AG10803 (cell line): Measurements from ENCODE around the gene HEXIM2.

Source experiments
- DNase-seq: peaks from one replicate; pipeline ENCODE4 v3.0.0; 2010; ENCODE audit warnings: low read depth
- H3K4me3 ChIP-seq: 2 replicates; pipeline ENCODE4 v1.5.1; 2011; ENCODE audit warnings: mild to moderate bottlenecking, low read length, control low read depth
- TF ChIP-seq, protein P1 (sequence below): conservative IDR thresholded peaks from 2 replicates; pipeline ENCODE4 v1.5.1; 2011; ENCODE audit warnings: mild to moderate bottlenecking, low read length, control low read depth, inconsistent platforms

Gene HEXIM2

DNA sequence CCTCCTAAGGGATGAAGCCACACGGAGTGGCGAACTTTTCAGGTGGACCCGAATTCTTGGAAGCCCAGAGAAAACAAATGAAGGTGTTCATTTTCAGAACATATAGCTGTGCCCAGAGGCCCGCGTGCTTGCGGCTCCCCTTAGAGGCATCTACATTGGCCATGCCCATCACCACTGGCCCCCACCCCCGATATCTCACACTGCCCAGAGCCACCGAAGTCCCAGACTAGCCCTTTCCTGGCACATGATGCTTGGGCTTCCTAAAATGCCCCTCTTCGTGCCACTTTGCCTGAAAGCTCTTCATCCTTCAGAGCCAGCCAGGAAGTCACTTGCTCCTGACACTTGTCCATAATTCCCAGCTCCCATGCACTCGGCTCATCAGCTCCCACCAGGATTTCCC, 15.5 kb upstream of the HEXIM2 start:
- TF ChIP-seq, protein P1, sequence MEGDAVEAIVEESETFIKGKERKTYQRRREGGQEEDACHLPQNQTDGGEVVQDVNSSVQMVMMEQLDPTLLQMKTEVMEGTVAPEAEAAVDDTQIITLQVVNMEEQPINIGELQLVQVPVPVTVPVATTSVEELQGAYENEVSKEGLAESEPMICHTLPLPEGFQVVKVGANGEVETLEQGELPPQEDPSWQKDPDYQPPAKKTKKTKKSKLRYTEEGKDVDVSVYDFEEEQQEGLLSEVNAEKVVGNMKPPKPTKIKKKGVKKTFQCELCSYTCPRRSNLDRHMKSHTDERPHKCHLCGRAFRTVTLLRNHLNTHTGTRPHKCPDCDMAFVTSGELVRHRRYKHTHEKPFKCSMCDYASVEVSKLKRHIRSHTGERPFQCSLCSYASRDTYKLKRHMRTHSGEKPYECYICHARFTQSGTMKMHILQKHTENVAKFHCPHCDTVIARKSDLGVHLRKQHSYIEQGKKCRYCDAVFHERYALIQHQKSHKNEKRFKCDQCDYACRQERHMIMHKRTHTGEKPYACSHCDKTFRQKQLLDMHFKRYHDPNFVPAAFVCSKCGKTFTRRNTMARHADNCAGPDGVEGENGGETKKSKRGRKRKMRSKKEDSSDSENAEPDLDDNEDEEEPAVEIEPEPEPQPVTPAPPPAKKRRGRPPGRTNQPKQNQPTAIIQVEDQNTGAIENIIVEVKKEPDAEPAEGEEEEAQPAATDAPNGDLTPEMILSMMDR, result no peak
- DNase-seq, result no peak
- H3K4me3 ChIP-seq, result no peak overlapping the region

DNA sequence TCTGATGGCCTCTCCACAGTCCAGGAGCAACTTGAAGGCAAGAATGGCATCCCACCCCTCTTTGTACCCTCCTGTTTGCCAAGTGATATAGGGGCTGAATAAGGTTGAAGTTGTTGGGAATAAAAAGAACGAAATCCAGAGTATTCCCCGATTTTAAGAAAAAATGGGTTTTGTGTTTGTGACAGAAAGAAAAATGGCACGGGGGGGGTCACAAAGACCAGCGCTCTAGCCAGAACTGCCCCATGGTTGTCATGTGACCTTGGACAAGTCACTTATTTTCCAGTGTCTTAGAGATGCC, 15.1 kb upstream of the HEXIM2 start:
- no peak for DNase-seq
- TF ChIP-seq, protein P1, result no peak
- H3K4me3 ChIP-seq, result peak overlapping the region; percentile 80

DNA sequence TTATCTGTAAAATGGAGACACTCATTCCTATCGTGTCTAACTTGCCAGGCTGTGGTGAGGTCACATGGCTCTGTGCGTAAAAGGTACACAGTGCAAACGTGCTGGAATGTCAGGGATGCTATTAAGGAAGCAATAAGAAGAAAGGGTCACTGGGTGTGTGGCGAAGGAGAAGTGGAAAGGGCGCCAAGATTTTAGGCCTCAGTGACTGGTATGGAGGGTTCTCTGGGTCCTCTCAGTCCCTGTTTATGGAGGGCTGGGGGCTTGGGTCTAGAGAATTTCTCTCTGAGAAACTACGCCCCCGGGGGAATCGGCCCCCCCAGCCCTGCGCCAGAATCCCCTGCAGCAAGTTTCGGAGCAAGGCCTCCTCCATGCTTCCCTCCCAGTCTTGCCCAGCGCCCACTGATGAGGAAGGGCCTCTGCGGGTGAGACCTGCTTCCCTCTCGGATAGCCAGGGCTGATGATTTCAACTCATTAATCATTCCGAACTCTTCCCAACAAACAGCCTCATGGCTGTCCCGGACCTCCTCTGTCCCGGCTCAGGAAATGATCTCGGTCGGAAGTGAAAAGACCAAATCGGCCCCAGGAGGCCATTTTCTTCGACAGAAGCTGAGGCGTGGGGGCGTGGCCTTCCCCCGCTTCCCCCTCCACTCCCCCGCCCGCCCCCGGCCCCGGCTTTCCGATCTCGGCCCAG, 14.6 kb upstream of the HEXIM2 start:
- H3K4me3 ChIP-seq, result peak overlapping the region; percentile 80
- TF ChIP-seq, protein P1, result no peak
- DNase-seq, result peak; percentile 75

DNA sequence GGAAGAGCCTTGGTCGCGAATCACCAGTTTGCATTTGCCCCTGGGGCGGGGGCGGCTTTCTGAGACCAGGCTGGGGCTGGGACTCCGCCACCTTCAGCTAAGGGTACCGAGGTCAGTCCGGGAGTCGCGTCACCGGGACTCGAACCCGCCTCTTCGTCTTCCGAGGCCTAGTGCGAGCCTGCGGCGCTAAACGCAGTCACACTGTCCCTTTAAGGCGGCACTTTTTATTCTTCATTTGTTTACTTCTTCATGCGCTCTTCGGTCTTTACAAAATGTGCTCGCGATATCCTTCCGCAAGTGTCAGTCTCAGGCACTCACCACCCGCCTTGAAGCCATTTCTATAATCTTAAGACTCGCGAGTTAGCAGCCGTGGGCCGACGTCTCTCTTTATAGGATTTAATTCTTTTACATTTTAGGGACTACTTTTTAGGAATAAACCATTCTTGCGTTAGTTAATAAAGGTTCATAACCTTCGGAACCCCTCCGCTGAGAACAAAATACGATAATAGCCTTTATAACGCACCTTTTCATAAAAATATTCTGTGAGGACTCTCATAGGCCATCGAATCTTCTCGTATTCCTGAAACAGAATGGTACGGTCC, 14.0 kb upstream of the HEXIM2 start:
- TF ChIP-seq, protein P1, result no peak
- DNase-seq, result peak; percentile 97
- peak overlapping the region; percentile 80 for H3K4me3 ChIP-seq

DNA sequence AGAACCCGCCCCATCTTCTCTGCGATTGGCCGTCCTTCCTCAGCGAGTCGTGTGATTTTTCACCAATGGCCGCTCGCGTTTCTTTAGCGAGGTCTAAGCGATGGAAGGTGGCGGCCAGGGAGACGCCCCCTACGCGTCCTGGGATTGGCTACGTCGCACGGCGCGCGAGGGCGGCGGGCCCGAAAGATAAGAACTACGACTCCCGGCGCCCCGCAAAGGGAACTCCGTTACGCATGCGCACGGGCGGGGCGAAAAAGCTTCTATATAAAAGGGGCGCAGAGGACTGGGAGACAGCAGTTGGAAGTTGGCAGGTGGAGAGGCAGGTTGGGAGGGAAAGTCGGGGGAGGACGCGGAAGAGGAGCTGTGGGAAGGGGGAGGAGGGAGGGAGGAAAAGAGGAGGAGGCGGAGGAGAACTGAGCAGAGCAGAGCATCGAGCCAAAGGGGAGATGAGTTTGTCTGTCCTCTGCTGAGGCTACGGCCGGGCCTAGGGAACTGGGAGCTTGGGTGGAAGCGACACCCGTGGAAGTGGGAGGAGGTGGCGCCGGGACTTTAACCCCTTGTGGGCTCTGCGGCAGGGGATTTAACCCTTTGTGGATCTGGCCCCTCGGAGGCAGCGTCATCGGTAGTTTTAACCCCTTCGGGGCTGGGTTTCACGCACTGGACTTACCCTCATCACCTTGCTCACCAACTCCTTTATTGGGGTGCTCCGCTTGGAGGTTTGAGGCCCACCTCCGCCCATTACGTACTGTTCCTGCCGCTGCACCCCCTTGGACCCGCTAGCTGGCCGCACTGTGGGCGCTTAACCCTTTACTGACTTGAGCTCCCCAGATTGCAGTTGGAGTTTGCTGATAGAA, 13.3 kb upstream of the HEXIM2 start, which contains the start of gene HEXIM1:
TSS of gene HEXIM1 (plus strand) at position 293 of the 854 bp plus-strand sequence. CDS start 716 bp downstream, outside the sequence.
- DNase-seq, result peak; percentile 100
- TF ChIP-seq, protein P1, result no peak
- peak within 1 kb of the TSS; percentile 99 for H3K4me3 ChIP-seq

DNA sequence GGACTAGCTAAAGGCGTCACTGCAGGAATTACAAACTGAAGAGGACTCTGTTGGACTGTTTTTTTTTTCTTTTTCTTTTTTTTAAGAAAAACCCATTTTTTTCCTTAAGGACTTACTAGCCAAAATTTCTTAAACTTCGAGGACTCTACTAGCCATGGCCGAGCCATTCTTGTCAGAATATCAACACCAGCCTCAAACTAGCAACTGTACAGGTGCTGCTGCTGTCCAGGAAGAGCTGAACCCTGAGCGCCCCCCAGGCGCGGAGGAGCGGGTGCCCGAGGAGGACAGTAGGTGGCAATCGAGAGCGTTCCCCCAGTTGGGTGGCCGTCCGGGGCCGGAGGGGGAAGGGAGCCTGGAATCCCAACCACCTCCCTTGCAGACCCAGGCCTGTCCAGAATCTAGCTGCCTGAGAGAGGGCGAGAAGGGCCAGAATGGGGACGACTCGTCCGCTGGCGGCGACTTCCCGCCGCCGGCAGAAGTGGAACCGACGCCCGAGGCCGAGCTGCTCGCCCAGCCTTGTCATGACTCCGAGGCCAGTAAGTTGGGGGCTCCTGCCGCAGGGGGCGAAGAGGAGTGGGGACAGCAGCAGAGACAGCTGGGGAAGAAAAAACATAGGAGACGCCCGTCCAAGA, 12.5 kb upstream of the HEXIM2 start:
- TF ChIP-seq, protein P1, result peak; percentile 90
- H3K4me3 ChIP-seq, result peak overlapping the region; percentile 99
- DNase-seq, result peak; percentile 77
